AG04450 (cell line): ENCODE measurements around the gene YPEL2. TPM values are rescaled to one million over a fixed set of nuclear protein-coding genes. Genes with fewer than 3 reads are reported as not detected.

ENCODE experiments used
- CTCF ChIA-PET: fragments of 300-600, 350-600 bp; formaldehyde crosslinking; extraction: SDS; loops from one replicate; lab custom pipeline; 2022; ENCODE audit warnings: antibody characterized with exemption, inconsistent platforms; lab: Charles Lee
- POLR2A ChIA-PET: fragments of 350-600 bp; formaldehyde crosslinking; extraction: SDS; loops from one replicate; lab custom pipeline; 2021; ENCODE audit warnings: antibody characterized with exemption, inconsistent platforms; lab: Yijun Ruan, JAX
- DNase-seq: peaks from one replicate; pipeline ENCODE4 v3.0.0-alpha.2; 2011; ENCODE audit warnings: low read depth, low spot score
- H3K27ac ChIP-seq: one replicate; pipeline ENCODE4 v1.5.1; 2012; ENCODE audit warnings: low read depth, low read length, control low read depth
- H3K27me3 ChIP-seq: one replicate; pipeline ENCODE4 v1.6.0; 2012; ENCODE audit warnings: low read length; ENCODE audit not compliant: control insufficient read depth, insufficient read depth
- H3K4me3 ChIP-seq: 2 replicates; pipeline ENCODE4 v1.5.1; 2011; ENCODE audit warnings: mild to moderate bottlenecking, low read depth, low read length, control low read depth
- H3K9me3 ChIP-seq: 2 replicates; pipeline ENCODE4 v1.5.1; 2012; ENCODE audit warnings: low read length; ENCODE audit not compliant: control insufficient read depth, insufficient read depth
- polyA plus RNA-seq: library from polyadenylated mRNA; depleted of rRNA; stranded (reverse); fragments of >200 nt; gene quantifications from 2 replicates; pipeline ENCODE4 v1.2.3, GENCODE V29; 2011
- TF ChIP-seq, protein P1 (sequence below): IDR thresholded peaks from 2 replicates; pipeline ENCODE4 v1.5.1; 2011; ENCODE audit warnings: low read depth, low read length, control low read depth, inconsistent platforms

The YPEL2 gene
- polyA plus RNA-seq, 1 experiment: 7.7 TPM

DNA sequence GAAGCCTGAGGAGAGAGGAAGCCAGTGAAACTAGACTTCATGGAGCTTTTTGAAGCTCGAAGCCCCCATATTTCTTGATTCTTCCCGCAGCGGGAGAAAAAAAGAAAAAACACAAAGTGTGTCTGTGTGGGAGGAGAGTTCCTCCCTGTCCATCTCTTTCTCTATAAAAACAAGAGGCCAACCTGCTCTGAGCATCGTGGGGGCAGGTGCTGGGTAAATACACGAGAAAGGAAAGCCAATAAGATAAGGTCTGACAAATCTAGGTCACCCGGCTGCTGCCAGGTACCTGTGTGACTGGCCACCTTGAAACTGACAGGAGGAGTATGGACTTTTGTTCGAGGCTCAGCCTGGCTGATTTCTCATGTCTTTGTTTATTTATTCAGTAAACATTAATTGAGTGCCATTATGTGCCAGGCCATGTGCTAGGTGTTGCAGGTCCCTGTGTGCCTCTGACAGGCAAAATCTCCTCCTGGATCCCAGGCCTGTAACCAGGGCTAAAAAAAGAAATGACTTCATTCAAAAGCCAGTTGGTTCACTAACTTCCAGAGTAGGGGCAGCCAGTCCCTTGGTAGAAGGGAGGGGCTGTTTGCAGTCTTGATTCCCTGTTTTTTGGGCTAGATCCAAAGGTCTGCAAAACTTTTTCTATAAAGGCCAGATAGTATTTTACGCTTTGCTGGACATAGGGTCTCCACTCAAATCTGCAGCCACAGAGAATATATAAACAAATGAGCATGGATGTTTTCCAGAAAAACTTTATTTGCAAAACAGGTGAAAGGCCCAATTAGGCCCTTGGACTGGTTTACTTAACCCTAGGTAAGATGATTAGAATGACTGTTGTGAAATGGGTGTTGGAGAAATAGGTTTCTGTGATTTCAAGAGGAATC, 35.6 kb downstream of the YPEL2 start:
- TF ChIP-seq, protein P1, sequence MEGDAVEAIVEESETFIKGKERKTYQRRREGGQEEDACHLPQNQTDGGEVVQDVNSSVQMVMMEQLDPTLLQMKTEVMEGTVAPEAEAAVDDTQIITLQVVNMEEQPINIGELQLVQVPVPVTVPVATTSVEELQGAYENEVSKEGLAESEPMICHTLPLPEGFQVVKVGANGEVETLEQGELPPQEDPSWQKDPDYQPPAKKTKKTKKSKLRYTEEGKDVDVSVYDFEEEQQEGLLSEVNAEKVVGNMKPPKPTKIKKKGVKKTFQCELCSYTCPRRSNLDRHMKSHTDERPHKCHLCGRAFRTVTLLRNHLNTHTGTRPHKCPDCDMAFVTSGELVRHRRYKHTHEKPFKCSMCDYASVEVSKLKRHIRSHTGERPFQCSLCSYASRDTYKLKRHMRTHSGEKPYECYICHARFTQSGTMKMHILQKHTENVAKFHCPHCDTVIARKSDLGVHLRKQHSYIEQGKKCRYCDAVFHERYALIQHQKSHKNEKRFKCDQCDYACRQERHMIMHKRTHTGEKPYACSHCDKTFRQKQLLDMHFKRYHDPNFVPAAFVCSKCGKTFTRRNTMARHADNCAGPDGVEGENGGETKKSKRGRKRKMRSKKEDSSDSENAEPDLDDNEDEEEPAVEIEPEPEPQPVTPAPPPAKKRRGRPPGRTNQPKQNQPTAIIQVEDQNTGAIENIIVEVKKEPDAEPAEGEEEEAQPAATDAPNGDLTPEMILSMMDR: no peak
- Histone ChIP-seq H3K27ac (peak overlapping the region; percentile 58), H3K4me3 (no peak overlapping the region), H3K27me3 (no peaks in the 10 kb centered on the region), H3K9me3 (no peaks in the 10 kb centered on the region; the same call in 1 of the 2 replicates)
- CTCF ChIA-PET: interaction anchor here (1.9 kb wide), 1 partner anchor 12 kb away, joined by 6 read pairs; no protein-coding TSS in a partner anchor
- DNase-seq: no peak
- POLR2A ChIA-PET: interaction anchor here (1.3 kb wide), 1 partner anchor 59 kb away, joined by 6 read pairs; no protein-coding TSS in a partner anchor

DNA sequence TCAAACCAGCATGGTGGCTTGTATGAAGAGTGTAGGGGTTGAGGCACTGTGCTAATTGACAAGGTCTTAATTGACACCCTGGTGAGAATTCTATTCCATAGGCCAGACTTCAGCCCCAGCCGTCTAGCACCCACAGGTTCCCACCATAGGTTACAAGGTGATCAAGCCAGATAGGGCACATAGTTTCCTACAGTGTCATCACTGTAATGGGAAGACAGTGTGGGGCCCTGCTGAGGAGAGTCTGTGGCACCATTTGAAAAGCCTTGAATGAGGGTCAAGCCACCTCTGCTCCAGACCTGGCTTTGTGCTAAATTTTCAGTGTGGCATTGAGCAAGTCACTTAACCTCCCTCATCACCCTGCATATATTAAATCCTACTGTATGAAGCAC, 36.2 kb downstream of the YPEL2 start:
- ChIA-PET CTCF (interaction anchor here (2.0 kb wide), 1 partner anchor 38 kb away, joined by 9 read pairs; no protein-coding TSS in a partner anchor), POLR2A (no interaction called here)
- H3K27ac ChIP-seq: no peak overlapping the region
- no peak overlapping the region for H3K4me3 ChIP-seq
- DNase-seq: no peak
- H3K9me3 ChIP-seq: no peaks in the 10 kb centered on the region; the same call in 1 of the 2 replicates
- H3K27me3 ChIP-seq: no peaks in the 10 kb centered on the region
- TF ChIP-seq, protein P1: no peak

DNA sequence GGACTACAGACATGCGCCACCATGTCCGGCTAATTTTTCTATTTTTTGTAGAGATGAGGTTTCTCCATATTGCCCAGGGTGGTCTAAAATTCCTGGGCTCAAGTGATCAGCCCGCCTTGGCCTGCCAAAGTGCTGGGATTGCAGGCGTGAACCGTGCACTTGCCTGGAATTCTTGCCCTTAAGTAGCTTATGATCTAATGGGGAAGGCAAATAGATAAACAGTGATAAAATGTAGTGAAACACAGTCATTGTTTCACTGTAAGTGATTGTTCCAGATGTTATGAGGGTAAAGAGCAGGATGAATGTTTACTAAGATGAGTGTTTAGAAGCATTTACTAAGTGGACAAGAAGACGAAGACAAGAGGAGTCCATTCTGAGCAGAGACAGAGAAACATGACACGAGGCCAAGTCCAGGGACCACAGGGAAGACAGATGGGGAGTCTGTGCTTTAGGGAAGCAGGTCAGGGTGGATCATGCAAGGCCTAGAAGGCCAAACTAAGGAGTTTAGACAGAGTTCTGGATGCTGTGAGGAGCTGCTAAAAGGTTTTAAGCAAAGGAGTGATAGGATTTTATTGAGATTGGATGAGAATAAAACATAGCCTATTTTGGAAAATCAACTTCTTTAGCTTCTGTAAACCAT, 36.9 kb downstream of the YPEL2 start:
- ChIA-PET CTCF (interaction anchor here (1.4 to 2.0 kb wide), 2 partner anchors 12 to 39 kb away, joined by 3 to 9 read pairs; no protein-coding TSS in a partner anchor), POLR2A (no interaction called here)
- H3K4me3 ChIP-seq: no peak overlapping the region
- no peak overlapping the region for H3K27ac ChIP-seq
- TF ChIP-seq, protein P1: no peak
- H3K27me3 ChIP-seq: no peaks in the 10 kb centered on the region
- no peaks in the 10 kb centered on the region; the same call in 1 of the 2 replicates for H3K9me3 ChIP-seq
- DNase-seq: no peak

DNA sequence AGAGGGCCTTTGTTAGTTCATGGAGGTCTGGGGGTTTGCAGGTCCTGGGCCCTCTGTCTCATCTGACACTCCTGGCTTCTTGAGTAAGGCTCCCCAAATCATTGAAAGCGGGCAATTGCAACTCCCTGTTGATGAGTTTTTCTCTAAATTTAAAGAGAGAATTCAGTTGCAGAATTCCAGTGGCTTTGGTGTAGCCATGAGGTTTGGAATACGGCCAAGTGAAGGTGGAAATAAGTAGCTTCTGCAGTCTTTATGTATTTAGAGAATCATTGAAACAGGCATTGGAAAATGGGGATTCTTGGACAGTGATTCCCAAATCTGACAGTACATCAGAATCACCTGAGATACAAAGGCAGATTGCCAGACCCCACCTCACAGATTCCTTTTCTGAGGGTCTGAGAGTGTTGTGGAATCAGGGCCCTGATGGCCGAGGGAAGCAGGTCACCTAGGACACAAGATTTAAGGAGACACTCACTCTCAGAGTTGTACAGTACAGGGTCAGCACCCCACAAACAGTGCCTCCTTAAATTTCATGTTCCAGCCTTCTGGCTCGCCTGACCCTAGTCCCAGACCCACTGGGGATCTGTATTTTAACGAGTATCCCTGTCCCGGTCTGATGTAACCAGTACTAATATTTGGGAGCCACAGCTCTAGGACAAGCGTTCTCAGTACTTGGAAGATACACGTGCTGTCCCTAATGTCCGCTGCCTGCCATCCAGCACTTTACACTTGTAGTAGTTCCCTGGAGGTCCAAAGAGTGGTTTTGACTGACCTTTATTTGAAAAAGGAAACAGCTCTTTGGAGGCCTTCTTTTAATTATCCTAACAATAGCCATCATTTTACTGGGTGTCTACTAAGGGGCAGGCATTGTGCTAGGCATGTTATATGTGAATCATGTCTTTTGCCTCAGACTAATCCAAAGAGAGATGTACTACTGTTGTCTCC, 37.8 kb downstream of the YPEL2 start:
- ChIA-PET POLR2A (no interaction called here), CTCF (interaction anchor here (1.4 to 2.0 kb wide), 2 partner anchors 13 to 40 kb away, joined by 3 to 9 read pairs; no protein-coding TSS in a partner anchor)
- TF ChIP-seq, protein P1: no peak
- no peaks in the 10 kb centered on the region; the same call in 1 of the 2 replicates for H3K9me3 ChIP-seq
- no peaks in the 10 kb centered on the region for H3K27me3 ChIP-seq
- no peak overlapping the region for H3K27ac ChIP-seq
- H3K4me3 ChIP-seq: no peak overlapping the region
- DNase-seq: no peak
